ENCODE measurements around the gene RAN. TPM values are rescaled to one million over a fixed set of nuclear protein-coding genes. Genes with fewer than 3 reads are reported as not detected.

The RAN gene
- total and polyA plus RNA-seq, 9 of the 15 experiments (the other 6 are each of a cell fraction or from before 2014, with no cell fraction given) = 1,687 to 3,820 (median 2,300) TPM

DNA sequence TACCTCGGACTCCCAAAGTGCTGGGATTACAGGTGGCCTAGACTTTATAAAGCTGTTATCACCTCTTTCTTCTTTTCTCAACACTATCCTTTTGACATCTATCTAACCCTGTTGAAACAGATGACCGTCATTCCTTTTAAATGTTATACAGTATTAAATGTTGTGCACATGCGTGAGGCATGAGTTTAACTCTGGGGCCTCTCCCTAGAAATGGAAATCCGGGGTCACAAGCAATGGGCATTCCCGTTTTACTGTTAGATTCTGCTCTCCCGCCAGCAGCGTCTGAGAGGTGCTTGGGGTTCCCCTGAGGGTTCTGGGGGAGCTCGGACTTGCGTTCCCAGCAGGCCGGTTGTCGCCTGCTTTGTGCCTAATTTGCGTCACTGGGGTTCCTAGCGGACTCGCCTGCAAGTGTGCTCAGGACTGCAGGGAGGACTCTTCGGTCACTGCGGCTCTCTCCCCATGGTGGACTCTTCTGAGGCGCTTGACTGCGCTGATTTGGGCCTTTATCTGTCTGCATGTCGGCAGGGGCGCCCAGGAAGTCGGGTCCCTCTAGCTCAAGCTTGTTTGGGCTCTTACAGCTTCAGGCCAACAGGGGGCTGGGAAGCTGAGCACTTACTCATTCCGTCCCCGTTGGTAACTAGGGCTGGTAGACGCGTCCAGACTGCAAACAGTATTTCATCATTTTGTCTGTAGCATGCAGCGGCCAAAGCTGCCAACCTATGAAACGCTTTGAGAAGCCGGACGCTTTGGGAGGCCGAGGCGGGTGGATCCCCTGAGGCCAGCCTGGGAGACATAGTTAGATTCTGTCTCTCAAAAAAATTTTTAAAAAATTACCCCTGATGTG lies 1.2 kb upstream of the RAN start (continued):
- TF ChIP-seq, protein P1, sequence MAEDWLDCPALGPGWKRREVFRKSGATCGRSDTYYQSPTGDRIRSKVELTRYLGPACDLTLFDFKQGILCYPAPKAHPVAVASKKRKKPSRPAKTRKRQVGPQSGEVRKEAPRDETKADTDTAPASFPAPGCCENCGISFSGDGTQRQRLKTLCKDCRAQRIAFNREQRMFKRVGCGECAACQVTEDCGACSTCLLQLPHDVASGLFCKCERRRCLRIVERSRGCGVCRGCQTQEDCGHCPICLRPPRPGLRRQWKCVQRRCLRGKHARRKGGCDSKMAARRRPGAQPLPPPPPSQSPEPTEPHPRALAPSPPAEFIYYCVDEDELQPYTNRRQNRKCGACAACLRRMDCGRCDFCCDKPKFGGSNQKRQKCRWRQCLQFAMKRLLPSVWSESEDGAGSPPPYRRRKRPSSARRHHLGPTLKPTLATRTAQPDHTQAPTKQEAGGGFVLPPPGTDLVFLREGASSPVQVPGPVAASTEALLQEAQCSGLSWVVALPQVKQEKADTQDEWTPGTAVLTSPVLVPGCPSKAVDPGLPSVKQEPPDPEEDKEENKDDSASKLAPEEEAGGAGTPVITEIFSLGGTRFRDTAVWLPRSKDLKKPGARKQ (CRISPR knock-in tag; IDR thresholded peaks at IDR 0.05) = no peak
- peak; percentile 91 for TF ChIP-seq ADNP (tag; IDR thresholded peaks at IDR 0.05)
- no peak for TF ChIP-seq ZKSCAN3 (CRISPR knock-in tag; IDR thresholded peaks at IDR 0.05)
- TF ChIP-seq BCOR (IDR thresholded peaks at IDR 0.05) = no peak; the same call in 1 of the 2 replicates
- TF ChIP-seq GATAD2A (IDR thresholded peaks at IDR 0.05) = no peak
- TF ChIP-seq EP400 (IDR thresholded peaks at IDR 0.05) = peak; percentile 95
- no peak for TF ChIP-seq ZZZ3 (IDR thresholded peaks at IDR 0.05)
- peak; percentile 56; the same call in 1 of the 2 replicates for TF ChIP-seq GABPB1 (CRISPR knock-in tag; IDR thresholded peaks at IDR 0.05)
- TF ChIP-seq, protein P2, sequence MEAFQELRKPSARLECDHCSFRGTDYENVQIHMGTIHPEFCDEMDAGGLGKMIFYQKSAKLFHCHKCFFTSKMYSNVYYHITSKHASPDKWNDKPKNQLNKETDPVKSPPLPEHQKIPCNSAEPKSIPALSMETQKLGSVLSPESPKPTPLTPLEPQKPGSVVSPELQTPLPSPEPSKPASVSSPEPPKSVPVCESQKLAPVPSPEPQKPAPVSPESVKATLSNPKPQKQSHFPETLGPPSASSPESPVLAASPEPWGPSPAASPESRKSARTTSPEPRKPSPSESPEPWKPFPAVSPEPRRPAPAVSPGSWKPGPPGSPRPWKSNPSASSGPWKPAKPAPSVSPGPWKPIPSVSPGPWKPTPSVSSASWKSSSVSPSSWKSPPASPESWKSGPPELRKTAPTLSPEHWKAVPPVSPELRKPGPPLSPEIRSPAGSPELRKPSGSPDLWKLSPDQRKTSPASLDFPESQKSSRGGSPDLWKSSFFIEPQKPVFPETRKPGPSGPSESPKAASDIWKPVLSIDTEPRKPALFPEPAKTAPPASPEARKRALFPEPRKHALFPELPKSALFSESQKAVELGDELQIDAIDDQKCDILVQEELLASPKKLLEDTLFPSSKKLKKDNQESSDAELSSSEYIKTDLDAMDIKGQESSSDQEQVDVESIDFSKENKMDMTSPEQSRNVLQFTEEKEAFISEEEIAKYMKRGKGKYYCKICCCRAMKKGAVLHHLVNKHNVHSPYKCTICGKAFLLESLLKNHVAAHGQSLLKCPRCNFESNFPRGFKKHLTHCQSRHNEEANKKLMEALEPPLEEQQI (IDR thresholded peaks at IDR 0.05) = no peak
- no peak for TF ChIP-seq YBX1 (IDR thresholded peaks at IDR 0.05)
- TF ChIP-seq, protein P3, sequence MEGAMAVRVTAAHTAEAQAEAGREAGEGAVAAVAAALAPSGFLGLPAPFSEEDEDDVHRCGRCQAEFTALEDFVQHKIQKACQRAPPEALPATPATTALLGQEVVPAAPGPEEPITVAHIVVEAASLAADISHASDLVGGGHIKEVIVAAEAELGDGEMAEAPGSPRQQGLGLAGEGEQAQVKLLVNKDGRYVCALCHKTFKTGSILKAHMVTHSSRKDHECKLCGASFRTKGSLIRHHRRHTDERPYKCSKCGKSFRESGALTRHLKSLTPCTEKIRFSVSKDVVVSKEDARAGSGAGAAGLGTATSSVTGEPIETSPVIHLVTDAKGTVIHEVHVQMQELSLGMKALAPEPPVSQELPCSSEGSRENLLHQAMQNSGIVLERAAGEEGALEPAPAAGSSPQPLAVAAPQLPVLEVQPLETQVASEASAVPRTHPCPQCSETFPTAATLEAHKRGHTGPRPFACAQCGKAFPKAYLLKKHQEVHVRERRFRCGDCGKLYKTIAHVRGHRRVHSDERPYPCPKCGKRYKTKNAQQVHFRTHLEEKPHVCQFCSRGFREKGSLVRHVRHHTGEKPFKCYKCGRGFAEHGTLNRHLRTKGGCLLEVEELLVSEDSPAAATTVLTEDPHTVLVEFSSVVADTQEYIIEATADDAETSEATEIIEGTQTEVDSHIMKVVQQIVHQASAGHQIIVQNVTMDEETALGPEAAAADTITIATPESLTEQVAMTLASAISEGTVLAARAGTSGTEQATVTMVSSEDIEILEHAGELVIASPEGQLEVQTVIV (CRISPR knock-in tag; IDR thresholded peaks at IDR 0.05; ENCODE audit: borderline replicate concordance) = no peak
- TF ChIP-seq POLR2B (IDR thresholded peaks at IDR 0.05; ENCODE audit: low read depth, partially characterized antibody) = no peak
- TF ChIP-seq, protein P4, sequence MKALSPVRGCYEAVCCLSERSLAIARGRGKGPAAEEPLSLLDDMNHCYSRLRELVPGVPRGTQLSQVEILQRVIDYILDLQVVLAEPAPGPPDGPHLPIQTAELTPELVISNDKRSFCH (CRISPR knock-in tag; IDR thresholded peaks at IDR 0.05) = no peak
- TF ChIP-seq, protein P4 (tag; IDR thresholded peaks at IDR 0.05) = no peak
- TF ChIP-seq ZFP30 (CRISPR knock-in tag; IDR thresholded peaks at IDR 0.05; ENCODE audit: borderline replicate concordance) = no peak
- TF ChIP-seq ERF (CRISPR knock-in tag; IDR thresholded peaks at IDR 0.05) = no peak
- no peak for TF ChIP-seq SRSF1 (IDR thresholded peaks at IDR 0.05; ENCODE audit: low read depth, low read length)
- TF ChIP-seq ZC3H8 (IDR thresholded peaks at IDR 0.05) = no peak
- TF ChIP-seq ZNF282 (CRISPR knock-in tag; IDR thresholded peaks at IDR 0.05) = no peak
- no peak; a peak in 2 of 4 replicates for TF ChIP-seq RCOR1 (IDR thresholded peaks at IDR 0.05; ENCODE audit: borderline replicate concordance in 1 of 2, low read depth in 2 of 2, low read length in 2 of 2)
- no peak for TF ChIP-seq TAL1 (IDR thresholded peaks at IDR 0.05)
- TF ChIP-seq SIN3B (IDR thresholded peaks at IDR 0.05; ENCODE audit: low read depth) = no peak
- peak; percentile 42; the same call in 1 of the 2 replicates for TF ChIP-seq MTA3 (IDR thresholded peaks at IDR 0.05; ENCODE audit: borderline replicate concordance)
- TF ChIP-seq NELFE (IDR thresholded peaks at IDR 0.05; ENCODE audit: insufficient read depth, insufficient read length) = no peak

Measured in K562 (cell line).